ENCODE measurements around the gene VPS36. TPM values are rescaled to one million over a fixed set of nuclear protein-coding genes. Genes with fewer than 3 reads are reported as not detected.

VPS36 gene
- total and polyA plus RNA-seq, 9 of the 15 experiments (the other 6 are each of a cell fraction or from before 2014, with no cell fraction given) = 8.4 to 30.6 (median 23.7) TPM

DNA sequence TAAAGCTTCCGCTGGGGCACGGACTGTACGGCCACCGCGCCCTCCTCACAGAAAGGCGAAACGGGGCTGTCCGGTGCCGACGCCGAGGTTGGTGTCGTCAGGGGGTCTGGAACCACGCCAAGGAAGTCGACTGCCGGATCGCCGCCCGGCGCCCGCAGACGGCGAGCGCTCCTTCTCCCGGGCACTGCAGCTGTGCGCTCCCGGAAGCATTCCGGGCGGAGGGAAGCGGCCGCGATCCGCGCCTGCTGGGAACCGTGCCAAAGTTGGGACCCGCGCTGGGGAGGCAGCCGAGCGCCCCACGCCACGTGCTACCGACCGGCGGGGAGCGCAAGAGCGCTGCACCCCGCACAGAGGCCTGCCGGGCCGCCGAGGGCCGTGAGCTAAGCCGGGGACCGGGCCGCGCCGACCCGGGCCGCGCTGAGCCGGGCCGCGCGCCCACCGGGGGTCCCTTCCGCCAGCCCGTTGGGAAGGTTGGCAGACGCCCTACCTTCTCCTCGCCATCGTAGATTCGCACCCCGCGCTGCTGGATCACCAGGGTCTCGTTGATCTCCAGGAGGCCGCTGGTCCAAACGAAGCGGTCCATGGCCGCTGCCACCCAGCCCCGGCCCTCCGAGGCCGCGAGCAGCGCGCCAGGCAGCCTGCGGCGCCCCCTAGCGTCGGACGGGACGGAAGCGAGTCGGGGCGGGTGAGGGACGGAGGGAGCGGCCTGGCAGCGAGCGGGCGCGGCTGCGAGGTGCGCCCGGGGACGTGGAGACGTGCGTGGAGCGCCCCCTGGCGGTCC, at the start of gene VPS36 (continued):
- TF ChIP-seq, protein P1, sequence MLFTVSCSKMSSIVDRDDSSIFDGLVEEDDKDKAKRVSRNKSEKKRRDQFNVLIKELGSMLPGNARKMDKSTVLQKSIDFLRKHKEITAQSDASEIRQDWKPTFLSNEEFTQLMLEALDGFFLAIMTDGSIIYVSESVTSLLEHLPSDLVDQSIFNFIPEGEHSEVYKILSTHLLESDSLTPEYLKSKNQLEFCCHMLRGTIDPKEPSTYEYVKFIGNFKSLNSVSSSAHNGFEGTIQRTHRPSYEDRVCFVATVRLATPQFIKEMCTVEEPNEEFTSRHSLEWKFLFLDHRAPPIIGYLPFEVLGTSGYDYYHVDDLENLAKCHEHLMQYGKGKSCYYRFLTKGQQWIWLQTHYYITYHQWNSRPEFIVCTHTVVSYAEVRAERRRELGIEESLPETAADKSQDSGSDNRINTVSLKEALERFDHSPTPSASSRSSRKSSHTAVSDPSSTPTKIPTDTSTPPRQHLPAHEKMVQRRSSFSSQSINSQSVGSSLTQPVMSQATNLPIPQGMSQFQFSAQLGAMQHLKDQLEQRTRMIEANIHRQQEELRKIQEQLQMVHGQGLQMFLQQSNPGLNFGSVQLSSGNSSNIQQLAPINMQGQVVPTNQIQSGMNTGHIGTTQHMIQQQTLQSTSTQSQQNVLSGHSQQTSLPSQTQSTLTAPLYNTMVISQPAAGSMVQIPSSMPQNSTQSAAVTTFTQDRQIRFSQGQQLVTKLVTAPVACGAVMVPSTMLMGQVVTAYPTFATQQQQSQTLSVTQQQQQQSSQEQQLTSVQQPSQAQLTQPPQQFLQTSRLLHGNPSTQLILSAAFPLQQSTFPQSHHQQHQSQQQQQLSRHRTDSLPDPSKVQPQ (CRISPR knock-in tag; IDR thresholded peaks at IDR 0.05; ENCODE audit: borderline replicate concordance) = no peak
- TF ChIP-seq, protein P2, sequence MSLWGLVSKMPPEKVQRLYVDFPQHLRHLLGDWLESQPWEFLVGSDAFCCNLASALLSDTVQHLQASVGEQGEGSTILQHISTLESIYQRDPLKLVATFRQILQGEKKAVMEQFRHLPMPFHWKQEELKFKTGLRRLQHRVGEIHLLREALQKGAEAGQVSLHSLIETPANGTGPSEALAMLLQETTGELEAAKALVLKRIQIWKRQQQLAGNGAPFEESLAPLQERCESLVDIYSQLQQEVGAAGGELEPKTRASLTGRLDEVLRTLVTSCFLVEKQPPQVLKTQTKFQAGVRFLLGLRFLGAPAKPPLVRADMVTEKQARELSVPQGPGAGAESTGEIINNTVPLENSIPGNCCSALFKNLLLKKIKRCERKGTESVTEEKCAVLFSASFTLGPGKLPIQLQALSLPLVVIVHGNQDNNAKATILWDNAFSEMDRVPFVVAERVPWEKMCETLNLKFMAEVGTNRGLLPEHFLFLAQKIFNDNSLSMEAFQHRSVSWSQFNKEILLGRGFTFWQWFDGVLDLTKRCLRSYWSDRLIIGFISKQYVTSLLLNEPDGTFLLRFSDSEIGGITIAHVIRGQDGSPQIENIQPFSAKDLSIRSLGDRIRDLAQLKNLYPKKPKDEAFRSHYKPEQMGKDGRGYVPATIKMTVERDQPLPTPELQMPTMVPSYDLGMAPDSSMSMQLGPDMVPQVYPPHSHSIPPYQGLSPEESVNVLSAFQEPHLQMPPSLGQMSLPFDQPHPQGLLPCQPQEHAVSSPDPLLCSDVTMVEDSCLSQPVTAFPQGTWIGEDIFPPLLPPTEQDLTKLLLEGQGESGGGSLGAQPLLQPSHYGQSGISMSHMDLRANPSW (CRISPR knock-in tag; IDR thresholded peaks at IDR 0.05) = peak; percentile 87; the same call in 1 of the 2 replicates
- TF ChIP-seq TOE1 (IDR thresholded peaks at IDR 0.05; ENCODE audit: borderline replicate concordance) = no peak
- peak; percentile 90 for TF ChIP-seq TOE1 (CRISPR knock-in tag; IDR thresholded peaks at IDR 0.05; ENCODE audit: borderline replicate concordance, low read depth)
- TF ChIP-seq, protein P3, sequence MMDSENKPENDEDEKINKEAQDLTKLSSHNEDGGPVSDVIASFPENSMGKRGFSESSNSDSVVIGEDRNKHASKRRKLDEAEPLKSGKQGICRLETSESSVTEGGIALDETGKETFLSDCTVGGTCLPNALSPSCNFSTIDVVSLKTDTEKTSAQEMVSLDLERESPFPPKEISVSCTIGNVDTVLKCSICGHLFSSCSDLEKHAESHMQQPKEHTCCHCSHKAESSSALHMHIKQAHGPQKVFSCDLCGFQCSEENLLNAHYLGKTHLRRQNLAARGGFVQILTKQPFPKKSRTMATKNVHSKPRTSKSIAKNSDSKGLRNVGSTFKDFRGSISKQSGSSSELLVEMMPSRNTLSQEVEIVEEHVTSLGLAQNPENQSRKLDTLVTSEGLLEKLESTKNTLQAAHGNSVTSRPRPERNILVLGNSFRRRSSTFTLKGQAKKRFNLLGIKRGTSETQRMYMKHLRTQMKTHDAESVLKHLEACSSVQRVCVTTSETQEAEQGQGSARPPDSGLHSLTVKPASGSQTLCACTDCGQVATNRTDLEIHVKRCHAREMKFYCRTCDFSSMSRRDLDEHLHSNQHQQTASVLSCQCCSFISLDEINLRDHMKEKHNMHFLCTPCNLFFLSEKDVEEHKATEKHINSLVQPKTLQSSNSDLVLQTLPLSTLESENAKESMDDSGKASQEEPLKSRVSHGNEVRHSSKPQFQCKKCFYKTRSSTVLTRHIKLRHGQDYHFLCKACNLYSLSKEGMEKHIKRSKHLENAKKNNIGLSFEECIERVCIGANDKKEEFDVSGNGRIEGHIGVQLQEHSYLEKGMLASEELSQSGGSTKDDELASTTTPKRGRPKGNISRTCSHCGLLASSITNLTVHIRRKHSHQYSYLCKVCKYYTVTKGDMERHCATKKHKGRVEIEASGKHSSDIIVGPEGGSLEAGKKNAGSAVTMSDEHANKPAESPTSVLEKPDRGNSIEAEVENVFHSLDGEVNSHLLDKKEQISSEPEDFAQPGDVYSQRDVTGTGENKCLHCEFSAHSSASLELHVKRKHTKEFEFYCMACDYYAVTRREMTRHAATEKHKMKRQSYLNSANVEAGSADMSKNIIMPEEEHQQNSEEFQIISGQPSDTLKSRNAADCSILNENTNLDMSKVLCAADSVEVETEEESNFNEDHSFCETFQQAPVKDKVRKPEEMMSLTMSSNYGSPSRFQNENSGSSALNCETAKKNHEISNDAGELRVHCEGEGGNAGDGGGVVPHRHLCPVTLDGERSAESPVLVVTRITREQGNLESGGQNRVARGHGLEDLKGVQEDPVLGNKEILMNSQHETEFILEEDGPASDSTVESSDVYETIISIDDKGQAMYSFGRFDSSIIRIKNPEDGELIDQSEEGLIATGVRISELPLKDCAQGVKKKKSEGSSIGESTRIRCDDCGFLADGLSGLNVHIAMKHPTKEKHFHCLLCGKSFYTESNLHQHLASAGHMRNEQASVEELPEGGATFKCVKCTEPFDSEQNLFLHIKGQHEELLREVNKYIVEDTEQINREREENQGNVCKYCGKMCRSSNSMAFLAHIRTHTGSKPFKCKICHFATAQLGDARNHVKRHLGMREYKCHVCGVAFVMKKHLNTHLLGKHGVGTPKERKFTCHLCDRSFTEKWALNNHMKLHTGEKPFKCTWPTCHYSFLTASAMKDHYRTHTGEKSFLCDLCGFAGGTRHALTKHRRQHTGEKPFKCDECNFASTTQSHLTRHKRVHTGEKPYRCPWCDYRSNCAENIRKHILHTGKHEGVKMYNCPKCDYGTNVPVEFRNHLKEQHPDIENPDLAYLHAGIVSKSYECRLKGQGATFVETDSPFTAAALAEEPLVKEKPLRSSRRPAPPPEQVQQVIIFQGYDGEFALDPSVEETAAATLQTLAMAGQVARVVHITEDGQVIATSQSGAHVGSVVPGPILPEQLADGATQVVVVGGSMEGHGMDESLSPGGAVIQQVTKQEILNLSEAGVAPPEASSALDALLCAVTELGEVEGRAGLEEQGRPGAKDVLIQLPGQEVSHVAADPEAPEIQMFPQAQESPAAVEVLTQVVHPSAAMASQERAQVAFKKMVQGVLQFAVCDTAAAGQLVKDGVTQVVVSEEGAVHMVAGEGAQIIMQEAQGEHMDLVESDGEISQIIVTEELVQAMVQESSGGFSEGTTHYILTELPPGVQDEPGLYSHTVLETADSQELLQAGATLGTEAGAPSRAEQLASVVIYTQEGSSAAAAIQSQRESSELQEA (IDR thresholded peaks at IDR 0.05; ENCODE audit: low read depth) = no peak
- peak; percentile 40 for TF ChIP-seq PHF20 (IDR thresholded peaks at IDR 0.05; ENCODE audit: partially characterized antibody)
- TF ChIP-seq MED1 (CRISPR knock-in tag; IDR thresholded peaks at IDR 0.05; ENCODE audit: borderline replicate concordance) = 0 out of 2 replicates have a peak, but pooled peaks have one; percentile 86
- no peak for TF ChIP-seq ZNF146 (CRISPR knock-in tag; IDR thresholded peaks at IDR 0.05; ENCODE audit: unreplicated experiment)
- TF ChIP-seq NUFIP1 (IDR thresholded peaks at IDR 0.05; ENCODE audit: partially characterized antibody) = no peak
- no peak for TF ChIP-seq MTA2 (IDR thresholded peaks at IDR 0.05; ENCODE audit: low read depth)
- no peak for TF ChIP-seq DPF2 (IDR thresholded peaks at IDR 0.05)
- no peak for TF ChIP-seq MAFF (IDR thresholded peaks at IDR 0.05; ENCODE audit: low read length)
